Pancreas (tissue), 10 donors: ENCODE results near the gene GALNT7. TPM values are rescaled to one million over a fixed set of nuclear protein-coding genes. Genes with fewer than 3 reads are reported as not detected.

Source experiments
- ATAC-seq, 4 donors: fragments of 200-7000 bp; cut with Tn5 transposase; one replicate each; pipeline versions ENCODE4 v1.8.0 to v1.9.1; 2020; ENCODE audit warnings: mild to moderate bottlenecking in 4 of 4, moderate library complexity in 4 of 4
- DNase-seq, 6 donors: peaks; one replicate each; pipeline ENCODE4 v3.0.0-alpha.2; 2020
- FAIRE-seq: peaks from 2 replicates; lab custom pipeline; 2012; peaks lifted over from hg19 to GRCh38; lab: Jason Lieb, UNC
- H3K27ac ChIP-seq, 4 donors: fragments of 200-600 bp; sonication (generic); 1 replicate in 3 of 4; 2 replicates in 1 of 4; pipeline versions ENCODE4 v1.5.0 to v1.8.0; 2020
- H3K27me3 ChIP-seq, 4 donors: fragments of 200-600 bp; one replicate each; pipeline ENCODE4 v1.8.0; 2021
- H3K36me3 ChIP-seq, 3 donors: fragments of 200-600 bp; sonication (generic) in 1 of 3; one replicate each; pipeline versions ENCODE4 v1.5.0 to v1.8.0; 2020 to 2021
- H3K4me1 ChIP-seq, 3 donors: fragments of 200-600 bp; one replicate each; pipeline ENCODE4 v1.8.0; 2021
- H3K4me3 ChIP-seq, 4 donors: fragments of 200-600 bp; sonication (generic) in 2 of 4; one replicate each; pipeline versions ENCODE4 v1.5.0 to v1.8.0; 2020 to 2021
- H3K9me3 ChIP-seq, 4 donors: fragments of 200-600 bp; one replicate each; pipeline ENCODE4 v1.8.0; 2021
- WGBS, 2 donors: extraction: QIAGEN DNeasy Blood & Tissue Kit; methylation state at CpG; one replicate each; pipeline ENCODE4 v1.1.7; 2013; 5-methylcytosine and 5-hydroxymethylcytosine counted together
- intact Hi-C, 3 donors: fragments of 100-400 bp; cut with DNase I; formaldehyde crosslinking; loops; one replicate each; pipeline versions ENCODE4 v1.11.1 to v1.14.2; 2022
- polyA plus RNA-seq, 2 donors: library from polyadenylated mRNA; stranded (reverse); fragments of 200-250 nt; gene quantifications; one replicate each; pipeline ENCODE4 v1.2.3, GENCODE V29; 2013
- total RNA-seq, 6 donors: library from RNA; stranded (reverse); fragmentation: NEBNext Ultra II Directional in 4 of 6; extraction: Animal tissue kit (Norgen Biotek cat#: 25700) in 4 of 6; gene quantifications; one replicate each; pipeline versions ENCODE4 v1.2.1 to v1.2.4, GENCODE V29; 2021 to 2023
- TF ChIP-seq, protein P1 (sequence below), 4 donors: fragments of 200-600 bp; sonication (generic) in 3 of 4; IDR thresholded peaks; one replicate each; pipeline versions ENCODE4 v1.5.0 to v1.8.0; 2021; ENCODE audit warnings: antibody characterized with exemption in 4 of 4
- donor health status: healthy with polysubstance abuse.
- donor health status: DM: no; HTN: no; CAD: no; lungs with moderate emphysema.
- donor health status: DM: no; HTN: no; CAD: no.
- donor health status: control.
- donor health status: control.
- donor health status: Bipolar disorder and iron deficiency.
- donor health status: DM: yes; HTN: yes; CAD: no.
- donor health status: DM: no; HTN: no; CAD: no.
- donor health status: DM: no; HTN: no; CAD: no.
- donor health status: DM: yes; HTN: yes; CAD: no.

The GALNT7 gene
- total and polyA plus RNA-seq, 8 donors = 5.7 to 31.2 (median 23.0) TPM

- no peaks in the 10 kb centered on the region for H3K36me3 ChIP-seq
- no peaks in the 10 kb centered on the region for H3K27me3 ChIP-seq
- no peak overlapping the region for H3K4me3 ChIP-seq
- FAIRE-seq (no peak), DNase-seq (no peak), ATAC-seq (no peak)
- TF ChIP-seq, protein P1, sequence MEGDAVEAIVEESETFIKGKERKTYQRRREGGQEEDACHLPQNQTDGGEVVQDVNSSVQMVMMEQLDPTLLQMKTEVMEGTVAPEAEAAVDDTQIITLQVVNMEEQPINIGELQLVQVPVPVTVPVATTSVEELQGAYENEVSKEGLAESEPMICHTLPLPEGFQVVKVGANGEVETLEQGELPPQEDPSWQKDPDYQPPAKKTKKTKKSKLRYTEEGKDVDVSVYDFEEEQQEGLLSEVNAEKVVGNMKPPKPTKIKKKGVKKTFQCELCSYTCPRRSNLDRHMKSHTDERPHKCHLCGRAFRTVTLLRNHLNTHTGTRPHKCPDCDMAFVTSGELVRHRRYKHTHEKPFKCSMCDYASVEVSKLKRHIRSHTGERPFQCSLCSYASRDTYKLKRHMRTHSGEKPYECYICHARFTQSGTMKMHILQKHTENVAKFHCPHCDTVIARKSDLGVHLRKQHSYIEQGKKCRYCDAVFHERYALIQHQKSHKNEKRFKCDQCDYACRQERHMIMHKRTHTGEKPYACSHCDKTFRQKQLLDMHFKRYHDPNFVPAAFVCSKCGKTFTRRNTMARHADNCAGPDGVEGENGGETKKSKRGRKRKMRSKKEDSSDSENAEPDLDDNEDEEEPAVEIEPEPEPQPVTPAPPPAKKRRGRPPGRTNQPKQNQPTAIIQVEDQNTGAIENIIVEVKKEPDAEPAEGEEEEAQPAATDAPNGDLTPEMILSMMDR (IDR thresholded peaks at IDR 0.05) = no peak
- H3K9me3 ChIP-seq = no peaks in the 10 kb centered on the region
- H3K27ac ChIP-seq = no peak overlapping the region
- H3K4me1 ChIP-seq = peaks cover 6 to 48% (median 22%) of the 10 kb centered on the region in 3 donors
- intact Hi-C loops = no loop called here
- 69 to 78% methylated on average over 7 of the region's 7 CpGs for WGBS, 2 donors
Observed at GRCh38 chr4:173188648-173189047, 20.0 kb downstream of the GALNT7 start.

DNA sequence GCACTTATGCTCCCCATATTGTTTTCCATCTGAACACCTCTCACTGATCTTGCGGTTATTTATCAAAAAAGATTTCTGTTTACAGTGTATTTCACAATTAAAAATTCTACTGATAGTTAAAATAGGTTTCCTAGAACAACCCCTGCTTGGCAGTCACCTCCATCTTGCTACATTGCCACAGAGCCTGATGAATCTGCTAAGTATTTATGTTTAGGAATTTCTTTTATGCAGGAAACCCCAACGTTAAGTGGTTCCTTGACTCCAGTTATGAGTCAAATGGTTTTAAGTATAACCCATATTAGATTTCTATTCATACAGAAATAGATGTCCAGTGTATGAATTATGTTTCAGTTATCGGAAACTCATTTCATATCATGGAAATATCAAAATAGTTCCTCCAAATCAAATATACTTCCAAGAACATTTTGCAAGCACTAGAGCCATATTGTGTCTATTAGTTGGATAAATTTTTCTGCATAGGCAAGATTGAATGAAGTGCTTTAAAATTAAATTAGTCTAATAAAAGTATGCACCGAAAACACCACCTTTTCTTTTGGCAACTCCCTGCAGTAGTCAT, 20.6 kb downstream of the GALNT7 start:
- Histone ChIP-seq H3K36me3 (no peaks in the 10 kb centered on the region), H3K4me3 (no peak overlapping the region), H3K9me3 (no peaks in the 10 kb centered on the region), H3K27ac (no peak overlapping the region), H3K4me1 (peaks cover 6 to 48% (median 22%) of the 10 kb centered on the region in 3 donors), H3K27me3 (no peaks in the 10 kb centered on the region)
- no peak for FAIRE-seq
- 84 to 86% methylated on average over 4 of the region's 4 CpGs for WGBS, 2 donors
- intact Hi-C loops = no loop called here
- DNase-seq = no peak
- ATAC-seq = no peak
- TF ChIP-seq, protein P1 (IDR thresholded peaks at IDR 0.05) = no peak

GRCh38 chr4:173191623-173192041, 23.0 kb downstream of the GALNT7 start:
- Histone ChIP-seq H3K36me3 (no peaks in the 10 kb centered on the region), H3K9me3 (no peaks in the 10 kb centered on the region), H3K4me1 (peaks cover 11 to 30% (median 14%) of the 10 kb centered on the region in 3 donors), H3K27ac (peak overlapping the region in 1 of 4 donors; percentile 6), H3K27me3 (no peaks in the 10 kb centered on the region), H3K4me3 (no peak overlapping the region)
- WGBS, 2 donors = 45 to 46% methylated on average over 3 of the region's 3 CpGs
- DNase-seq = no peak
- TF ChIP-seq, protein P1 (IDR thresholded peaks at IDR 0.05) = no peak
- peak; percentile 44 to 73 (median 60) for ATAC-seq
- intact Hi-C loops = no loop called here
- peak; percentile 57 for FAIRE-seq

GRCh38 chr4:173192375-173193162, 24.0 kb downstream of the GALNT7 start:
- H3K4me1 ChIP-seq = peaks cover 11 to 23% (median 13%) of the 10 kb centered on the region in 3 donors

More at GRCh38 chr4:173192375-173193162, 24.0 kb downstream of the GALNT7 start:
- DNase-seq (no peak), ATAC-seq (peak in 1 of 4 donors; percentile 12), FAIRE-seq (no peak)
- Histone ChIP-seq H3K27me3 (no peaks in the 10 kb centered on the region), H3K9me3 (no peaks in the 10 kb centered on the region), H3K36me3 (no peaks in the 10 kb centered on the region), H3K4me3 (no peak overlapping the region), H3K27ac (no peak overlapping the region)
- intact Hi-C loops = no loop called here
- WGBS, 2 donors = 77 to 79% methylated on average over 7 of the region's 7 CpGs
- TF ChIP-seq, protein P1 (IDR thresholded peaks at IDR 0.05) = no peak
